GM12878 (cell line): Measurements from ENCODE around the gene NSUN2. TPM values are rescaled to one million over a fixed set of nuclear protein-coding genes. Genes with fewer than 3 reads are reported as not detected.

Experiments used
- ATAC-seq: fragments of 200-7000 bp; cut with Tn5 transposase; 3 replicates; pipeline ENCODE4 v1.9.1; 2020; ENCODE audit warnings: mild to moderate bottlenecking, moderate library complexity
- BruUV-seq: library from RNA; stranded (reverse); fragments of 400-500 nt; replicated peaks from 2 replicates; lab custom pipeline; 2021; lab: Mats Ljungman, UMichigan
- CTCF ChIA-PET: fragments of 300-600 bp; sonication (Branson Sonifier 250); formaldehyde crosslinking; extraction: SDS; loops from one replicate; lab custom pipeline; 2021; ENCODE audit warnings: inconsistent platforms; lab: Yijun Ruan, JAX
- POLR2A ChIA-PET: fragments of 350-600 bp; formaldehyde crosslinking; extraction: SDS; loops from one replicate; lab custom pipeline; 2021; ENCODE audit warnings: inconsistent platforms; lab: Charles Lee
- RAD21 ChIA-PET: fragments of 300-600 bp; sonication (Branson Sonifier 250); formaldehyde crosslinking; loops from one replicate; lab custom pipeline; 2023; ENCODE audit warnings: antibody characterized with exemption; ENCODE audit not compliant: unreplicated experiment; lab: Charles Lee
- SMC1A ChIA-PET: fragments of 300-600 bp; sonication (Branson Sonifier 250); formaldehyde crosslinking; loops from one replicate; lab custom pipeline; 2023; ENCODE audit not compliant: unreplicated experiment, uncharacterized antibody; lab: Charles Lee
- DNase-seq: peaks from one replicate; pipeline ENCODE4 v3.0.0-alpha.2; 2011; ENCODE audit warnings: low read depth, low spot score
- FAIRE-seq: peaks from 3 replicates; lab custom pipeline; 2011; peaks lifted over from hg19 to GRCh38; lab: Jason Lieb, UNC
- H2AFZ ChIP-seq: 2 replicates; pipeline ENCODE4 v1.6.0; 2011; ENCODE audit warnings: low read depth, low read length, control low read depth; ENCODE audit not compliant: control insufficient read depth
- H3K27ac ChIP-seq: 2 replicates; pipeline ENCODE4 v1.5.1; 2011; ENCODE audit warnings: control low read depth; ENCODE audit not compliant: control insufficient read depth, insufficient read depth
- H3K27me3 ChIP-seq, 2 experiments: replicated peaks in 1 of 2; 2 replicates each; pipeline versions ENCODE4 v1.6.0 to v1.6.1; 2011; ENCODE audit warnings: low read length in 1 of 2; ENCODE audit not compliant: control insufficient read depth in 2 of 2, insufficient read depth in 2 of 2
- H3K36me3 ChIP-seq, 2 experiments: 2 replicates each; pipeline ENCODE4 v1.5.1; 2011; ENCODE audit warnings: low read length in 1 of 2; ENCODE audit not compliant: control insufficient read depth in 2 of 2, insufficient read depth in 2 of 2
- H3K4me1 ChIP-seq: 2 replicates; pipeline ENCODE4 v1.6.1; 2011; ENCODE audit warnings: mild to moderate bottlenecking, low read length, moderate library complexity, mixed read lengths; ENCODE audit not compliant: control insufficient read depth, insufficient read depth
- H3K4me2 ChIP-seq: 2 replicates; pipeline ENCODE4 v1.6.0; 2011; ENCODE audit warnings: control low read depth; ENCODE audit not compliant: control insufficient read depth, insufficient read depth
- H3K4me3 ChIP-seq: fragments of 200-600 bp; sonication (generic); 2 replicates; pipeline ENCODE4 v1.5.1; 2016
- H3K79me2 ChIP-seq: 2 replicates; pipeline ENCODE4 v1.6.0; 2011; ENCODE audit warnings: low read length; ENCODE audit not compliant: control insufficient read depth, insufficient read depth
- H3K9ac ChIP-seq: 2 replicates; pipeline ENCODE4 v1.8.0; 2011; ENCODE audit warnings: low read length, control low read depth, mixed read lengths; ENCODE audit not compliant: control insufficient read depth, insufficient read depth
- H3K9me3 ChIP-seq: replicated peaks from 3 replicates; pipeline ENCODE4 v1.5.1; 2011; ENCODE audit warnings: mild to moderate bottlenecking, low read length; ENCODE audit not compliant: control insufficient read depth, insufficient read depth
- H4K20me1 ChIP-seq: 2 replicates; pipeline ENCODE4 v1.6.0; 2011; ENCODE audit not compliant: control insufficient read depth, insufficient read depth
- BCL11A ChIP-seq: IDR thresholded peaks from 2 replicates; pipeline ENCODE4 v1.6.1; 2011; ENCODE audit warnings: low read depth, low read length
- CBFB ChIP-seq: IDR thresholded peaks from 2 replicates; pipeline ENCODE4 v1.6.1; 2016; ENCODE audit warnings: antibody characterized with exemption, low read depth
- CBX5 ChIP-seq: sonication (generic); IDR thresholded peaks from 2 replicates; pipeline ENCODE4 v1.6.1; 2016; ENCODE audit warnings: low read depth, moderate library complexity, mild to moderate bottlenecking, inconsistent platforms
- CEBPB ChIP-seq, 2 experiments: fragments of 150-350 bp in 1 of 2; IDR thresholded peaks; 2 replicates each; pipeline ENCODE4 v1.6.1; 2012 to 2014; ENCODE audit warnings: low read depth in 2 of 2, low read length in 2 of 2, borderline replicate concordance in 1 of 2, inconsistent platforms in 1 of 2
- ELK1 ChIP-seq: IDR thresholded peaks from 2 replicates; pipeline ENCODE4 v1.6.1; 2012; ENCODE audit warnings: low read depth, low read length, improper control_type of control experiment
- HCFC1 ChIP-seq: fragments of 150-350 bp; IDR thresholded peaks from 2 replicates; pipeline ENCODE4 v1.6.1; 2014; ENCODE audit warnings: low read length
- MYC ChIP-seq: IDR thresholded peaks from 2 replicates; pipeline ENCODE4 v1.6.1; 2011; ENCODE audit warnings: mild to moderate bottlenecking, low read length, moderate library complexity, inconsistent platforms; ENCODE audit not compliant: insufficient read depth, insufficient replicate concordance, insufficient read length, severe bottlenecking
- RELB ChIP-seq: fragments of 450-650 bp; IDR thresholded peaks from 2 replicates; pipeline ENCODE4 v1.6.1; 2017; ENCODE audit warnings: low read depth, mild to moderate bottlenecking, moderate library complexity
- SMC3 ChIP-seq: IDR thresholded peaks from 2 replicates; pipeline ENCODE4 v1.6.1; 2011; ENCODE audit warnings: low read length, improper control_type of control experiment, borderline replicate concordance
- SRF ChIP-seq, 2 experiments: IDR thresholded peaks; 2 replicates each; pipeline ENCODE4 v1.6.1; 2011; ENCODE audit warnings: low read depth in 2 of 2, low read length in 2 of 2, mild to moderate bottlenecking in 1 of 2, moderate library complexity in 1 of 2
- WGBS: methylation state at CpG from one replicate; pipeline ENCODE4 v1.1.6; 2016; ENCODE audit warnings: low lambda C conversion rate; ENCODE audit not compliant: insufficient replicate concordance, insufficient coverage; ENCODE audit errors: missing lambda C conversion rate; 5-methylcytosine and 5-hydroxymethylcytosine counted together
- in situ Hi-C: fragments of 300-500 bp; cut with MboI; formaldehyde crosslinking; loops from 9 replicates; pipeline ENCODE4 v1.14.3; 2018; ENCODE audit warnings: mixed read lengths
- intact Hi-C: fragments of 100-400 bp; cut with micrococcal nuclease; formaldehyde crosslinking; loops from one replicate; pipeline ENCODE4 v1.14.2; 2022; ENCODE audit not compliant: unreplicated experiment
- polyA plus RNA-seq, 11 experiments: library from polyadenylated mRNA; depleted of rRNA in 4 of 11; unstranded in 6 of 11; stranded (reverse) in 5 of 11; fragments of >200 nt; fragmentation: Nextera tagmentation in 4 of 11; fragmentation: Illumina TruSeq in 1 of 11; extraction: Ambion mirVana in 4 of 11; extraction: Trizol in 1 of 11; gene quantifications; 1 replicate in 1 of 11; 2 replicates in 10 of 11; pipeline versions ENCODE4 v1.2.1 to v1.2.3, GENCODE V29; 2011 to 2016; ENCODE audit warnings: inconsistent platforms in 2 of 11, missing spikeins in 2 of 11, low read depth in 1 of 11
- total RNA-seq, 4 experiments: library from RNA; depleted of rRNA in 3 of 4; stranded (reverse); fragments of >200 nt in 3 of 4; fragmentation: Illumina TruSeq in 1 of 4; extraction: Trizol in 1 of 4; gene quantifications; 2 replicates each; pipeline versions ENCODE4 v1.2.1 to v1.2.3, GENCODE V29; 2013 to 2021

The NSUN2 gene
- total and polyA plus RNA-seq, 10 of the 15 experiments (the other 5 are each of a cell fraction or from before 2014, with no cell fraction given) = 8.0 to 112 (median 91.1) TPM

GRCh38 chr5:6585939-6586646 lies 46.8 kb downstream of the NSUN2 start:
- H3K36me3 ChIP-seq = no peaks in the 10 kb centered on the region
- WGBS = 68% methylated on average over 14 of the region's 15 CpGs
- H3K27ac ChIP-seq = no peak overlapping the region
- intact Hi-C loops = loop anchor here (10.0 kb wide), 1 partner anchor 249 kb away; no protein-coding TSS in a partner anchor
- H3K27me3 ChIP-seq = peaks cover under 1 to 4% of the 10 kb centered on the region in 2 experiments; a peak in 2 of 4 replicates
- H3K4me2 ChIP-seq = no peak overlapping the region
- no peaks in the 10 kb centered on the region for H3K4me1 ChIP-seq
- no peaks in the 10 kb centered on the region for H3K9me3 ChIP-seq
- ATAC-seq (no peak), DNase-seq (no peak), FAIRE-seq (no peak)
- CTCF ChIA-PET = interaction anchor here (0.8 to 1.4 kb wide), 2 partner anchors 9 to 159 kb away, joined by 3 to 5 read pairs; no protein-coding TSS in a partner anchor
- H3K4me3 ChIP-seq = no peak overlapping the region
- no peaks in the 10 kb centered on the region for H3K79me2 ChIP-seq
- in situ Hi-C loops = loop anchor here (25.0 kb wide), 1 partner anchor 1099 kb away; no protein-coding TSS in a partner anchor
- POLR2A ChIA-PET = interaction anchor here (0.7 kb wide), 1 partner anchor 362 kb away, joined by 3 read pairs; no protein-coding TSS in a partner anchor
- H2AFZ ChIP-seq = no peak overlapping the region
- H4K20me1 ChIP-seq = no peaks in the 10 kb centered on the region
- BruUV-seq = no TSS peak
- no peak for TF ChIP-seq BCL11A
- TF ChIP-seq CBFB = no peak
- no peak for TF ChIP-seq CBX5
- TF ChIP-seq SMC3 = no peak
- no peak for TF ChIP-seq CEBPB (IDR thresholded peaks at IDR 0.05; ENCODE audit: borderline replicate concordance in 1 of 2, low read depth in 2 of 2, low read length in 2 of 2)
- TF ChIP-seq MYC = no peak
- no peak for TF ChIP-seq RELB
- no peak for TF ChIP-seq SRF (IDR thresholded peaks at IDR 0.05; ENCODE audit: low read depth in 2 of 2, low read length in 2 of 2)
- no peak for TF ChIP-seq ELK1
- TF ChIP-seq HCFC1 = no peak
- SMC1A ChIA-PET = interaction anchor here (0.7 to 1.1 kb wide), 2 partner anchors 137 to 479 kb away, joined by 3 read pairs; partner anchors contain the start of gene UBE2QL1
- RAD21 ChIA-PET = interaction anchor here (1.1 kb wide), 1 partner anchor 159 kb away, joined by 3 read pairs; no protein-coding TSS in a partner anchor
- H3K9ac ChIP-seq = no peak overlapping the region
